Neural progenitor cell (in vitro differentiated cells): ENCODE measurements around the gene ADARB2.

Experiments used
- EZH2 ChIP-seq: fragments of 200-600 bp; sonication (generic); IDR thresholded peaks from 2 replicates; pipeline ENCODE4 v1.6.1; 2017; ENCODE audit warnings: antibody characterized with exemption, mild to moderate bottlenecking, moderate library complexity
- EZH2phosphoT487 ChIP-seq: fragments of 200-600 bp; sonication (generic); IDR thresholded peaks from 2 replicates; pipeline ENCODE4 v1.6.1; 2017; ENCODE audit warnings: antibody characterized with exemption
- TF ChIP-seq, protein P1 (sequence below): fragments of 200-600 bp; sonication (generic); IDR thresholded peaks from 2 replicates; pipeline ENCODE4 v1.5.1; 2017; ENCODE audit warnings: antibody characterized with exemption, mild to moderate bottlenecking

DNA sequence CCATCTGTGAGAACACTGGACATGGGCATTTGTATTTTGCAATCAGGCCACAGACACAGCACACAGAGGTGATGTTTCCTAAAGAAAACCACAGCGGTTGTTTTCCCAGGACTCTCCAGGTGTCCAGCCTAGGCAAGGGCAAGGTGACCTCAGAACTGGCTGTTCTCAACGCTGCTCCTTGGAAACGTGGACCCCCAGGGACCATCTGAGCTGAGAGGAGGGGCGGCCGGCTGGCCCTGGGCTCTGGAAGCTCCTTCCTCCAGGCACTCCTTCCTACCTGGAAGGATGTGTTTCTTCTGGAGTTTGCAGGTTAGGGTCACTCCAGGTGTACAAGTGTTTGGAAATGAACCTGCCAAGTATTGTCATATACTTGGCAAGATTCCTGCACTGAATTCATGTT, 103.1 kb downstream of the ADARB2 start:
- TF ChIP-seq, protein P1, sequence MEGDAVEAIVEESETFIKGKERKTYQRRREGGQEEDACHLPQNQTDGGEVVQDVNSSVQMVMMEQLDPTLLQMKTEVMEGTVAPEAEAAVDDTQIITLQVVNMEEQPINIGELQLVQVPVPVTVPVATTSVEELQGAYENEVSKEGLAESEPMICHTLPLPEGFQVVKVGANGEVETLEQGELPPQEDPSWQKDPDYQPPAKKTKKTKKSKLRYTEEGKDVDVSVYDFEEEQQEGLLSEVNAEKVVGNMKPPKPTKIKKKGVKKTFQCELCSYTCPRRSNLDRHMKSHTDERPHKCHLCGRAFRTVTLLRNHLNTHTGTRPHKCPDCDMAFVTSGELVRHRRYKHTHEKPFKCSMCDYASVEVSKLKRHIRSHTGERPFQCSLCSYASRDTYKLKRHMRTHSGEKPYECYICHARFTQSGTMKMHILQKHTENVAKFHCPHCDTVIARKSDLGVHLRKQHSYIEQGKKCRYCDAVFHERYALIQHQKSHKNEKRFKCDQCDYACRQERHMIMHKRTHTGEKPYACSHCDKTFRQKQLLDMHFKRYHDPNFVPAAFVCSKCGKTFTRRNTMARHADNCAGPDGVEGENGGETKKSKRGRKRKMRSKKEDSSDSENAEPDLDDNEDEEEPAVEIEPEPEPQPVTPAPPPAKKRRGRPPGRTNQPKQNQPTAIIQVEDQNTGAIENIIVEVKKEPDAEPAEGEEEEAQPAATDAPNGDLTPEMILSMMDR = no peak
- no peak for TF ChIP-seq EZH2
- no peak for TF ChIP-seq EZH2phosphoT487
